ENCODE measurements around the gene DDIAS.

- TF ChIP-seq CTCF (IDR thresholded peaks at IDR 0.05) (no peak), POLR2A (IDR thresholded peaks at IDR 0.05) (no peak)
Observed at GRCh38 chr11:82949352-82949751, 47.8 kb downstream of the DDIAS start.

Data from uterus (tissue), 2 donors.